ENCODE data around the gene SETD2. TPM values are rescaled to one million over a fixed set of nuclear protein-coding genes. Genes with fewer than 3 reads are reported as not detected.

SETD2 gene
- total and polyA plus RNA-seq, 7 donors: 12.0 to 72.6 (median 52.3) TPM

- Histone ChIP-seq H3K9me3 (no peaks in the 10 kb centered on the region), H3K36me3 (peaks cover 0 to 41% (median 5%) of the 10 kb centered on the region in 4 donors), H3K4me1 (peaks cover 0 to 15% (median 4%) of the 10 kb centered on the region in 4 donors), H3K4me3 (no peak overlapping the region), H3K27me3 (no peaks in the 10 kb centered on the region), H3K27ac (no peak overlapping the region)
- intact Hi-C loops (cut with DNase I): no loop called here
- no peak for TF ChIP-seq EP300 (IDR thresholded peaks at IDR 0.05)
- no peak for TF ChIP-seq POLR2A (IDR thresholded peaks at IDR 0.05)
- DNase-seq: no peak
- 80 to 91% methylated on average over 6 of the region's 6 CpGs for WGBS, 2 donors
These were observed 106.7 kb downstream of the SETD2 start for GRCh38 chr3:47057212-47057671.

GRCh38 chr3:47056705-47057104, 107.2 kb downstream of the SETD2 start:
- WGBS, 2 donors: 93 to 96% methylated on average over 3 of the region's 3 CpGs
- Histone ChIP-seq H3K9me3 (no peaks in the 10 kb centered on the region), H3K36me3 (peaks cover 0 to 41% (median 5%) of the 10 kb centered on the region in 4 donors), H3K27ac (no peak overlapping the region), H3K4me1 (peaks cover 0 to 15% (median 4%) of the 10 kb centered on the region in 4 donors), H3K4me3 (no peak overlapping the region), H3K27me3 (no peaks in the 10 kb centered on the region)
- TF ChIP-seq POLR2A (IDR thresholded peaks at IDR 0.05) (no peak), EP300 (IDR thresholded peaks at IDR 0.05) (no peak), POLR2AphosphoS5 (IDR thresholded peaks at IDR 0.05) (no peak)
- no peak for DNase-seq
- intact Hi-C loops (cut with DNase I): no loop called here

GRCh38 chr3:47054412-47054811, 109.5 kb downstream of the SETD2 start:
- Histone ChIP-seq H3K4me1 (peaks cover 0 to 15% (median 4%) of the 10 kb centered on the region in 4 donors), H3K27me3 (no peaks in the 10 kb centered on the region), H3K36me3 (peaks cover 0 to 27% (median 5%) of the 10 kb centered on the region in 4 donors), H3K9me3 (no peaks in the 10 kb centered on the region), H3K27ac (no peak overlapping the region), H3K4me3 (no peak overlapping the region)
- DNase-seq: no peak
- TF ChIP-seq POLR2AphosphoS5 (IDR thresholded peaks at IDR 0.05): no peak
- no peak for TF ChIP-seq CTCF (IDR thresholded peaks at IDR 0.05)
- no peak for TF ChIP-seq POLR2A (IDR thresholded peaks at IDR 0.05)
- no peak for TF ChIP-seq EP300 (IDR thresholded peaks at IDR 0.05)
- intact Hi-C loops (cut with DNase I): no loop called here

- Histone ChIP-seq H3K4me1 (peaks cover 0 to 15% (median 2%) of the 10 kb centered on the region in 4 donors), H3K36me3 (peaks cover 0 to 39% (median 4%) of the 10 kb centered on the region in 4 donors), H3K4me3 (no peak overlapping the region), H3K27me3 (no peaks in the 10 kb centered on the region), H3K9me3 (no peaks in the 10 kb centered on the region), H3K27ac (no peak overlapping the region)
- no peak for DNase-seq
- TF ChIP-seq POLR2AphosphoS5 (IDR thresholded peaks at IDR 0.05): no peak
- TF ChIP-seq CTCF (IDR thresholded peaks at IDR 0.05): no peak
- no peak for TF ChIP-seq EP300 (IDR thresholded peaks at IDR 0.05)
- TF ChIP-seq POLR2A (IDR thresholded peaks at IDR 0.05): no peak
- intact Hi-C loops (cut with DNase I): no loop called here
These were observed 116.2 kb downstream of the SETD2 start for GRCh38 chr3:47047673-47048072.

- intact Hi-C loops (cut with DNase I): no loop called here
- Histone ChIP-seq H3K36me3 (peaks cover 0 to 39% (median 6%) of the 10 kb centered on the region in 4 donors), H3K4me1 (peaks cover 0 to 15% (median 2%) of the 10 kb centered on the region in 4 donors), H3K27me3 (no peaks in the 10 kb centered on the region), H3K4me3 (no peak overlapping the region), H3K27ac (no peak overlapping the region), H3K9me3 (no peaks in the 10 kb centered on the region)
- TF ChIP-seq POLR2AphosphoS5 (IDR thresholded peaks at IDR 0.05) (no peak), POLR2A (IDR thresholded peaks at IDR 0.05) (no peak), EP300 (IDR thresholded peaks at IDR 0.05) (no peak), CTCF (IDR thresholded peaks at IDR 0.05) (no peak)
- no peak for DNase-seq
These were observed 116.8 kb downstream of the SETD2 start for GRCh38 chr3:47047069-47047468.

- no peaks in the 10 kb centered on the region for H3K27me3 ChIP-seq
These were observed 121.6 kb downstream of the SETD2 start for GRCh38 chr3:47042231-47042791.

More at GRCh38 chr3:47042231-47042791, 121.6 kb downstream of the SETD2 start:
- H3K36me3 ChIP-seq: peaks cover 15 to 83% (median 40%) of the 10 kb centered on the region in 4 donors
- peaks cover 0 to 12% (median 2%) of the 10 kb centered on the region in 4 donors for H3K4me1 ChIP-seq
- intact Hi-C loops (cut with DNase I): no loop called here
- no peaks in the 10 kb centered on the region for H3K9me3 ChIP-seq
- H3K4me3 ChIP-seq: no peak overlapping the region
- no peak for DNase-seq
- no peak overlapping the region for H3K27ac ChIP-seq
- no peak for TF ChIP-seq POLR2AphosphoS5 (IDR thresholded peaks at IDR 0.05)
- no peak for TF ChIP-seq EP300 (IDR thresholded peaks at IDR 0.05)
- no peak for TF ChIP-seq POLR2A (IDR thresholded peaks at IDR 0.05)
- no peak for TF ChIP-seq CTCF (IDR thresholded peaks at IDR 0.05)
- WGBS, 2 donors: 29 to 73% methylated on average over 5 of the region's 5 CpGs

All from sigmoid colon (tissue), 7 donors.